Left lung (tissue), 10 donors: ENCODE data around the gene RNMT. TPM values are rescaled to one million over a fixed set of nuclear protein-coding genes. Genes with fewer than 3 reads are reported as not detected.
"Not testable (repeated sequence)": the region's sequence is repeated elsewhere in the genome, so short reads cannot be mapped to it uniquely, and the experiment has no call there.

Source experiments
- ATAC-seq: fragments of 200-7000 bp; cut with Tn5 transposase; one replicate; pipeline ENCODE4 v1.9.1; 2020; ENCODE audit warnings: moderate library complexity
- DNase-seq, 4 donors: peaks; one replicate each; pipeline ENCODE4 v3.0.0-alpha.2; 2013 to 2020
- H3K27ac ChIP-seq, 2 donors: fragments of 200-600 bp; sonication (generic) in 1 of 2; one replicate each; pipeline versions ENCODE4 v1.5.0 to v1.8.0; 2020 to 2021
- H3K27me3 ChIP-seq, 2 donors: fragments of 200-600 bp; sonication (generic) in 1 of 2; one replicate each; pipeline versions ENCODE4 v1.5.0 to v1.8.0; 2020 to 2021
- H3K36me3 ChIP-seq, 2 donors: fragments of 200-600 bp; sonication (generic) in 1 of 2; one replicate each; pipeline versions ENCODE4 v1.5.0 to v1.8.0; 2020 to 2021
- H3K4me1 ChIP-seq, 2 donors: fragments of 200-600 bp; one replicate each; pipeline ENCODE4 v1.8.0; 2021
- H3K4me3 ChIP-seq, 2 donors: fragments of 200-600 bp; sonication (generic) in 1 of 2; one replicate each; pipeline versions ENCODE4 v1.5.0 to v1.8.0; 2020 to 2021; ENCODE audit warnings: mild to moderate bottlenecking in 1 of 2
- H3K9me3 ChIP-seq, 2 donors: fragments of 200-600 bp; sonication (generic) in 1 of 2; one replicate each; pipeline versions ENCODE4 v1.5.0 to v1.8.0; 2020 to 2021
- intact Hi-C, 2 donors: fragments of 100-400 bp; cut with DNase I; formaldehyde crosslinking; loops; one replicate each; pipeline versions ENCODE4 v1.11.2 to v1.14.2; 2022
- polyA plus RNA-seq, 6 donors: library from polyadenylated mRNA; unstranded; fragments of 120-200 nt; gene quantifications; one replicate each; pipeline ENCODE4 v1.2.1, GENCODE V29; 2013; ENCODE audit not compliant: insufficient read length in 6 of 6
- total RNA-seq, 2 donors: library from RNA; stranded (reverse); fragmentation: NEBNext Ultra II Directional; extraction: Animal tissue kit (Norgen Biotek cat#: 25700); gene quantifications; one replicate each; pipeline ENCODE4 v1.2.1, GENCODE V29; 2021
- TF ChIP-seq, protein P1 (sequence below), 2 donors: fragments of 200-600 bp; sonication (generic) in 1 of 2; IDR thresholded peaks; one replicate each; pipeline versions ENCODE4 v1.5.0 to v1.8.0; 2021; ENCODE audit warnings: antibody characterized with exemption in 2 of 2
- donor health status: DM: no; HTN: yes; CAD: no.
- donor health status: DM: no; HTN: no; CAD: no.

Gene RNMT
- total and polyA plus RNA-seq, 8 donors: 21.9 to 52.7 (median 44.5) TPM

DNA sequence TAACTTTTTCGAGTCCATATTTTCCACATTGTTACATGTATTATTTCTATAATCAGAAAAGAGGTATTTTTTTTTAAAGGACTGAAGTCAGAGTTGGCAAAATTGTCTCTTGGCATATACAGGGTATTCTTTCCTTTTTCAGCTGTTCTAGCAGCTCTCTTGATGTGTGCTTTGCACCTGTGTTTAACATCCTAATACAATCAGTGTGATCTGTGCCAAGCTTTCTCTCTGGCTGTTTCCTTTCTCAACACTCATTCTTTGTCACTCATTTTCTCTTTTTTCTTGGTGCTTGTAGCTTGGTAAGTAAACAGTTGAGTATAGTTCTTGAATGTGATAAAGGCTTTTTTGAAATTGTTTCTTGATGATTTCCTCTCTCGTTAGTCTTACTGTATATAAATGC is 9.2 kb downstream of the RNMT start:
- Histone ChIP-seq H3K27me3 (no peaks in the 10 kb centered on the region), H3K4me1 (no peaks in the 10 kb centered on the region), H3K4me3 (no peak overlapping the region), H3K27ac (no peak overlapping the region), H3K36me3 (peaks cover 0 to 77% of the 10 kb centered on the region in 2 donors), H3K9me3 (no peaks in the 10 kb centered on the region)
- no peak for DNase-seq
- ATAC-seq: no peak
- intact Hi-C loops: no loop called here
- TF ChIP-seq, protein P1, sequence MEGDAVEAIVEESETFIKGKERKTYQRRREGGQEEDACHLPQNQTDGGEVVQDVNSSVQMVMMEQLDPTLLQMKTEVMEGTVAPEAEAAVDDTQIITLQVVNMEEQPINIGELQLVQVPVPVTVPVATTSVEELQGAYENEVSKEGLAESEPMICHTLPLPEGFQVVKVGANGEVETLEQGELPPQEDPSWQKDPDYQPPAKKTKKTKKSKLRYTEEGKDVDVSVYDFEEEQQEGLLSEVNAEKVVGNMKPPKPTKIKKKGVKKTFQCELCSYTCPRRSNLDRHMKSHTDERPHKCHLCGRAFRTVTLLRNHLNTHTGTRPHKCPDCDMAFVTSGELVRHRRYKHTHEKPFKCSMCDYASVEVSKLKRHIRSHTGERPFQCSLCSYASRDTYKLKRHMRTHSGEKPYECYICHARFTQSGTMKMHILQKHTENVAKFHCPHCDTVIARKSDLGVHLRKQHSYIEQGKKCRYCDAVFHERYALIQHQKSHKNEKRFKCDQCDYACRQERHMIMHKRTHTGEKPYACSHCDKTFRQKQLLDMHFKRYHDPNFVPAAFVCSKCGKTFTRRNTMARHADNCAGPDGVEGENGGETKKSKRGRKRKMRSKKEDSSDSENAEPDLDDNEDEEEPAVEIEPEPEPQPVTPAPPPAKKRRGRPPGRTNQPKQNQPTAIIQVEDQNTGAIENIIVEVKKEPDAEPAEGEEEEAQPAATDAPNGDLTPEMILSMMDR (IDR thresholded peaks at IDR 0.05): no peak

DNA sequence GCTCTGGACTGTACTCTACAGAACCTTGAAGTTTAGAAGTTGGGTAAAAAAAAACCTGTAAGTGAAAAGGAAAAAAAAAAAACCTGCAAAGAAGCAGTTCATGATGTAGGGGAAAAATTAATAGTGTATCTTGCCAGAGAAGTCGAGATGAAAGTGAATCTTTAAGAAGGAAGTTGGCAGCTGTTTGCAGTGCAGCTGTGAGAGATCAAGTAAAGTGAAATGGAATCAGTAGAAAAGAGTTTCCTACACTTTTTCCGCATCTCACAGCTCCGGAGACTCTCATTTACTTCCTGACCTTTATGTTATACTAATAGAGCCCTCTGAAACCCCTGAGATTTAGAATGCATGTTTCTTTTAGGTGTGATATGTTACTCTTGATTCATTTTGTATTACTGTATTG is 19.2 kb downstream of the RNMT start:
- intact Hi-C loops: no loop called here
- Histone ChIP-seq H3K4me3 (no peak overlapping the region), H3K9me3 (no peaks in the 10 kb centered on the region), H3K27ac (no peak overlapping the region), H3K4me1 (no peaks in the 10 kb centered on the region), H3K36me3 (peaks cover 0 to 92% of the 10 kb centered on the region in 2 donors), H3K27me3 (no peaks in the 10 kb centered on the region)
- TF ChIP-seq, protein P1 (IDR thresholded peaks at IDR 0.05): no peak
- ATAC-seq (no peak), DNase-seq (peak in 2 of 4 donors; percentile 41 to 63)

DNA sequence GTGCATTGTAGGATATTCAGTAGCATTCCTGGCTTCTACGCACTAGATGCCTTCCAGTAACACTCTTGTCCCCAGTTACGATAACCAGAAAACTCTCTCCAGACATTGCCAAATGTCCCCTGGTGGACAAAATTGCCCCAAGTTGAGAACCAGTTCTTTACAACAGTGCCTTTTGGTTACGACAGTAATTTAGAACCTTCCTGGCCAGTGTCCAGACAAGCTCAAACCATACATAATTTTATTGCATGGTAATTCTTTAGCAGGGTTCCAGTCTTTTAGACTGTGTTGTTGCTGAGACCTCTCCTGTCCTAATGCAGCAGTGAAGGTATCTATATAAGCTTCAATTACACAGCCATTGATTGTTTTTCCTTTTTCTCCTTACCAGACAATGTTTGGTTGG is 20.2 kb downstream of the RNMT start:
- TF ChIP-seq, protein P1 (IDR thresholded peaks at IDR 0.05): no peak
- no peak for ATAC-seq
- H3K27ac ChIP-seq: no peak overlapping the region
- H3K4me3 ChIP-seq: no peak overlapping the region
- H3K9me3 ChIP-seq: no peaks in the 10 kb centered on the region
- no peak for DNase-seq
- no peaks in the 10 kb centered on the region for H3K27me3 ChIP-seq
- intact Hi-C loops: no loop called here
- no peaks in the 10 kb centered on the region for H3K4me1 ChIP-seq
- peaks cover 0 to 90% of the 10 kb centered on the region in 2 donors for H3K36me3 ChIP-seq

DNA sequence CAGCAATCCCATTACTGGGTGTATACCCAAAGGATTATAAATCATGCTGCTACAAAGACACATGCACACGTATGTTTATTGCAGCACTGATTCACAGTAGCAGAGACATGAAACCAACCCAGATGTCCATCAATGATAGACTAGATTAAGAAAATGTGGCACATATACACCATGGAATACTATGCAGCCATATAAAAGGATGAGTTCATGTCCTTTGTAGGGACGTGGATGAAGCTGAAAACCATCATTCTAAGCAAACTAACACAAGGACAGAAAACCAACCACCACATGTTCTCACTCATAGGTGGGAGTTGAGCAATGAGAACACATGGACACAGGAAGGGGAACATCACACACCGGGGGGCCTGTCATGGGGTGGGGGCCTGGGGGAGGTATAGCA is 25.1 kb downstream of the RNMT start:
- H3K9me3 ChIP-seq, H3K4me1 ChIP-seq, H3K27me3 ChIP-seq, H3K27ac ChIP-seq, H3K4me3 ChIP-seq, ATAC-seq, DNase-seq, intact Hi-C loops: not testable (repeated sequence)
- peaks cover 0 to 94% of the 10 kb centered on the region in 2 donors for H3K36me3 ChIP-seq

DNA sequence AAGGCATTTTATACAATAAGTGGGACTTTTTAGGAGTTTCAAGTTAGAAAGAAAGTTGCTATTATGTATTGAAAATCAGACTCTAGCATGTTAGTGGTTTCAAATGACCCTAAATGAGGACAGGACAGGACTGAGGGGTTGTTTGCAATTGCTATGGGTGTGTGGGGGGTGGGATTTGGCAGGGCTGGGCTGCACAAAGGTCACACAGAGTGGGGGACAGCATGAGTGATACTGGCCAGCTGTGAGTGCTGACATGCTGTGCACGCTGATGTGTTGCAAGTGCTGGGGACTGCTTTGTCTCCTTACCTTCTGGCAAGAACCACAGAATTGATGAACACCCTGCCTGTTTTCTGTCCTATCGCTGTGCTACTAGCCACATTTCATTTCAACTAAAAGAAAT is 29.8 kb downstream of the RNMT start:
- no peak overlapping the region for H3K4me3 ChIP-seq

DNA sequence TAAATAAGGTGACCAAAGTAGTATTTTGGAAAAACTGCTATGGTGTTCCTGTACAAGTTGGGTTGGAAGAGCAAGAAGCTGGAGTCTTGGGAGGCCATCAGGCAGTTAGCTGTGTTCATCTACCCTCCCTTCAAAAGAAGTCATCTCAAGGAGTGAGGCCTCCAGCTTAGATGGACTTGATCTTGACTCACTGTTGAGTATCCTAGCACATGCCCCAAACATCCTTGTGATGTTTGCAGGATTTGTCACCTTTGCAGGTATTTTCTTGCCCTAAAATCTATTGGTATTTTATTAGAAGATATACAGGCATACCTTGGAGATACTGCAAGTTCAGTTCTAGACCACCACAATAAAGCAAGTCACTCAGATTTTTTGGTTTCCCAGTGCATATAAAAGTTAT is 30.2 kb downstream of the RNMT start:
- no peak for ATAC-seq
- no peak overlapping the region for H3K27ac ChIP-seq
- no peak overlapping the region for H3K4me3 ChIP-seq
- DNase-seq: no peak
- peaks cover 0 to 86% of the 10 kb centered on the region in 2 donors for H3K36me3 ChIP-seq
- intact Hi-C loops: no loop called here
- no peaks in the 10 kb centered on the region for H3K4me1 ChIP-seq
- no peaks in the 10 kb centered on the region for H3K27me3 ChIP-seq
- TF ChIP-seq, protein P1 (IDR thresholded peaks at IDR 0.05): no peak
- no peaks in the 10 kb centered on the region for H3K9me3 ChIP-seq

More for the DNA sequence above, 29.8 kb downstream of the RNMT start:
- Histone ChIP-seq H3K27me3 (no peaks in the 10 kb centered on the region), H3K36me3 (peaks cover 0 to 84% of the 10 kb centered on the region in 2 donors), H3K9me3 (no peaks in the 10 kb centered on the region), H3K4me1 (no peaks in the 10 kb centered on the region), H3K27ac (no peak overlapping the region)
- intact Hi-C loops: no loop called here
- TF ChIP-seq, protein P1 (IDR thresholded peaks at IDR 0.05): no peak
- no peak for DNase-seq
- no peak for ATAC-seq
